GM23338 (cell line): ENCODE data around the gene PTPRJ. TPM values are rescaled to one million over a fixed set of nuclear protein-coding genes. Genes with fewer than 3 reads are reported as not detected.

Experiments
- ATAC-seq: fragments of 200-7000 bp; cut with Tn5 transposase; 3 replicates; pipeline ENCODE4 v1.9.1; 2020
- DNase-seq: peaks from one replicate; pipeline ENCODE4 v3.0.0-alpha.2; 2015; ENCODE audit warnings: low spot score
- H2AFZ ChIP-seq: fragments of 200-600 bp; sonication (generic); 2 replicates; pipeline ENCODE4 v1.8.0; 2016; ENCODE audit warnings: antibody characterized with exemption, mild to moderate bottlenecking, moderate library complexity
- H3F3A ChIP-seq: fragments of 200-600 bp; sonication (generic); replicated peaks from 2 replicates; pipeline ENCODE4 v1.8.0; 2017; ENCODE audit warnings: antibody characterized with exemption, mixed run types, low read depth
- H3K27ac ChIP-seq: fragments of 200-600 bp; sonication (generic); 2 replicates; pipeline ENCODE4 v1.6.1; 2016; ENCODE audit warnings: low read depth
- H3K27me3 ChIP-seq: fragments of 200-600 bp; sonication (generic); 2 replicates; pipeline ENCODE4 v1.8.0; 2016; ENCODE audit warnings: mild to moderate bottlenecking, mixed run types, moderate library complexity; ENCODE audit not compliant: insufficient read depth
- H3K36me3 ChIP-seq: fragments of 200-600 bp; sonication (generic); 2 replicates; pipeline ENCODE4 v1.8.0; 2016; ENCODE audit warnings: mild to moderate bottlenecking; ENCODE audit not compliant: insufficient read depth
- H3K4me1 ChIP-seq: fragments of 200-600 bp; sonication (generic); 2 replicates; pipeline ENCODE4 v1.8.0; 2016; ENCODE audit warnings: mild to moderate bottlenecking, moderate library complexity; ENCODE audit not compliant: insufficient read depth
- H3K4me2 ChIP-seq: fragments of 200-600 bp; sonication (generic); 2 replicates; pipeline ENCODE4 v1.7.1; 2017; ENCODE audit warnings: mixed run types
- H3K4me3 ChIP-seq: fragments of 200-600 bp; sonication (generic); 2 replicates; pipeline ENCODE4 v1.6.1; 2016; ENCODE audit warnings: mixed run types
- H3K79me2 ChIP-seq: fragments of 200-600 bp; sonication (generic); replicated peaks from 2 replicates; pipeline ENCODE4 v1.8.0; 2017; ENCODE audit warnings: mild to moderate bottlenecking; ENCODE audit not compliant: insufficient read depth
- H3K9me2 ChIP-seq: fragments of 200-600 bp; sonication (generic); 2 replicates; pipeline ENCODE4 v1.8.0; 2017; ENCODE audit not compliant: insufficient read depth
- H4K20me1 ChIP-seq: fragments of 200-600 bp; sonication (generic); replicated peaks from 2 replicates; pipeline ENCODE4 v1.8.0; 2017; ENCODE audit warnings: mild to moderate bottlenecking; ENCODE audit not compliant: insufficient read depth
- H3K27ac Mint-ChIP-seq: 2 replicates; pipeline ENCODE4 v1.8.0; 2020; ENCODE audit warnings: inconsistent platforms, mild to moderate bottlenecking, moderate library complexity, mixed read lengths
- H3K27me3 Mint-ChIP-seq: 3 replicates; pipeline ENCODE4 v1.8.0; 2022; ENCODE audit warnings: low read depth, mild to moderate bottlenecking, moderate library complexity, mixed read lengths, inconsistent platforms; ENCODE audit not compliant: insufficient read depth, poor library complexity
- H3K36me3 Mint-ChIP-seq: 3 replicates; pipeline ENCODE4 v1.8.0; 2021; ENCODE audit warnings: low read depth, mild to moderate bottlenecking, inconsistent platforms, moderate library complexity, mixed read lengths
- H3K4me1 Mint-ChIP-seq: 3 replicates; pipeline ENCODE4 v1.8.0; 2020; ENCODE audit warnings: mild to moderate bottlenecking, inconsistent platforms, mixed read lengths
- H3K4me3 Mint-ChIP-seq: 3 replicates; pipeline ENCODE4 v1.8.0; 2021; ENCODE audit warnings: moderate library complexity, mild to moderate bottlenecking, inconsistent platforms, mixed read lengths
- H3K9me3 Mint-ChIP-seq: 3 replicates; pipeline ENCODE4 v1.8.0; 2020; ENCODE audit warnings: moderate library complexity, mild to moderate bottlenecking, inconsistent platforms, mixed read lengths
- CREB1 ChIP-seq: fragments of 250-450 bp; sonication (Bioruptor Pico); IDR thresholded peaks from 2 replicates; pipeline ENCODE4 v1.5.0; 2020; ENCODE audit warnings: low read depth, mild to moderate bottlenecking, moderate library complexity
- CTCF ChIP-seq, 2 experiments: fragments of 200-600 bp in 1 of 2; sonication (generic) in 1 of 2; conservative IDR thresholded peaks; 2 replicates each; pipeline versions ENCODE4 v1.5.1 to v1.6.1; 2016 to 2017; ENCODE audit warnings: antibody characterized with exemption in 2 of 2, low read depth in 2 of 2, mild to moderate bottlenecking in 2 of 2, moderate library complexity in 1 of 2
- ETS1 ChIP-seq: IDR thresholded peaks from 2 replicates; pipeline ENCODE4 v1.6.1; 2016; ENCODE audit warnings: antibody characterized with exemption
- EZH2 ChIP-seq: fragments of 200-600 bp; sonication (generic); IDR thresholded peaks from one replicate; pipeline ENCODE4 v1.8.0; 2017; ENCODE audit warnings: antibody characterized with exemption, mild to moderate bottlenecking, low read depth; ENCODE audit not compliant: unreplicated experiment
- EZH2phosphoT487 ChIP-seq: fragments of 200-600 bp; sonication (generic); IDR thresholded peaks from one replicate; pipeline ENCODE4 v1.8.1; 2018; ENCODE audit warnings: antibody characterized with exemption; ENCODE audit not compliant: unreplicated experiment
- JUNB ChIP-seq: IDR thresholded peaks from one replicate; pipeline ENCODE4 v1.6.1; 2016; ENCODE audit warnings: antibody characterized with exemption; ENCODE audit not compliant: unreplicated experiment
- NANOG ChIP-seq: IDR thresholded peaks from 2 replicates; pipeline ENCODE4 v1.6.1; 2016; ENCODE audit warnings: antibody characterized with exemption, borderline replicate concordance
- POLR2AphosphoS5 ChIP-seq: IDR thresholded peaks from 2 replicates; pipeline ENCODE4 v1.6.1; 2016; ENCODE audit warnings: antibody characterized with exemption, low read depth
- REST ChIP-seq: IDR thresholded peaks from one replicate; pipeline ENCODE4 v1.6.1; 2018; ENCODE audit warnings: antibody characterized with exemption; ENCODE audit not compliant: unreplicated experiment
- STAT1 ChIP-seq: IDR thresholded peaks from one replicate; pipeline ENCODE4 v1.6.1; 2016; ENCODE audit warnings: antibody characterized with exemption; ENCODE audit not compliant: unreplicated experiment
- ZNF114 ChIP-seq: fragments of 250-450 bp; sonication (Bioruptor Pico); IDR thresholded peaks from 2 replicates; pipeline ENCODE4 v1.5.0; 2020; ENCODE audit warnings: mild to moderate bottlenecking, moderate library complexity
- ZNF331 ChIP-seq: fragments of 250-450 bp; sonication (Bioruptor Pico); IDR thresholded peaks from 2 replicates; pipeline ENCODE4 v1.5.0; 2020; ENCODE audit warnings: low read depth, mild to moderate bottlenecking, moderate library complexity
- ZNF462 ChIP-seq: fragments of 250-450 bp; sonication (Bioruptor Pico); IDR thresholded peaks from 2 replicates; pipeline ENCODE4 v1.5.0; 2020; ENCODE audit warnings: mild to moderate bottlenecking, moderate library complexity
- polyA plus RNA-seq: library from polyadenylated mRNA; unstranded; fragments of >200 nt; fragmentation: Nextera tagmentation; extraction: Ambion mirVana; gene quantifications from 2 replicates; pipeline ENCODE4 v1.2.1, GENCODE V29; 2016
- total RNA-seq: library from RNA; depleted of rRNA; stranded (reverse); fragments of >200 nt; shearing (Covaris generic); gene quantifications from 2 replicates; pipeline ENCODE4 v1.2.3, GENCODE V29; 2014

Gene PTPRJ
- total and polyA plus RNA-seq, 2 experiments from 2014 or later, result 4.2 to 16.0 TPM

- TF ChIP-seq ETS1 (no peak), NANOG (no peak), EZH2 (no peak), ZNF331 (CRISPR knock-in tag) (no peak), JUNB (no peak), ZNF462 (CRISPR knock-in tag) (no peak), REST (no peak), STAT1 (no peak), CTCF (conservative IDR thresholded peaks at IDR 0.05; ENCODE audit: low read depth in 2 of 2) (no peak), CREB1 (CRISPR knock-in tag) (no peak), POLR2AphosphoS5 (no peak), ZNF114 (CRISPR knock-in tag) (no peak), EZH2phosphoT487 (no peak)
- DNase-seq (peak; percentile 27), ATAC-seq (no peak)
- H3K9me3 Mint-ChIP-seq, result no peaks in the 10 kb centered on the region; the same call in 2 of the 3 replicates
- no peaks in the 10 kb centered on the region for H3K79me2 ChIP-seq
- H3K4me1 ChIP-seq, result peaks cover 24% of the 10 kb centered on the region
- H3K36me3 ChIP-seq, result no peaks in the 10 kb centered on the region
- H3K4me3 Mint-ChIP-seq, result no peak overlapping the region
- no peak overlapping the region for H3K27ac ChIP-seq
- H3K4me2 ChIP-seq, result no peak overlapping the region
- H4K20me1 ChIP-seq, result no peaks in the 10 kb centered on the region
- peaks cover 27% of the 10 kb centered on the region for H3K4me1 Mint-ChIP-seq
- no peaks in the 10 kb centered on the region for H3F3A ChIP-seq
- no peaks in the 10 kb centered on the region for H3K27me3 ChIP-seq
- peaks cover 4% of the 10 kb centered on the region for H3K27me3 Mint-ChIP-seq
- H3K4me3 ChIP-seq, result no peak overlapping the region
- H3K27ac Mint-ChIP-seq, result no peak overlapping the region
- H3K36me3 Mint-ChIP-seq, result no peaks in the 10 kb centered on the region
- H3K9me2 ChIP-seq, result no peaks in the 10 kb centered on the region
- peak overlapping the region; percentile 59; the same call in 1 of the 2 replicates for H2AFZ ChIP-seq
These were observed 32.2 kb upstream of the PTPRJ start for GRCh38 chr11:47948137-47948536.
